Small intestine (tissue), 7 donors: ENCODE results near the gene BABAM2. TPM values are rescaled to one million over a fixed set of nuclear protein-coding genes. Genes with fewer than 3 reads are reported as not detected.

Experiments used
- DNase-seq, 2 donors: peaks; one replicate each; pipeline versions ENCODE4 v3.0.0 to v3.0.0-alpha.2; 2013
- FAIRE-seq: peaks from 2 replicates; lab custom pipeline; 2012; peaks lifted over from hg19 to GRCh38; lab: Jason Lieb, UNC
- H3K27ac ChIP-seq, 3 donors: one replicate each; pipeline ENCODE4 v1.5.1; 2013; ENCODE audit warnings: low read length in 2 of 3, mild to moderate bottlenecking in 2 of 3, control low read depth in 1 of 3, inconsistent platforms in 1 of 3, low read depth in 1 of 3, moderate library complexity in 1 of 3
- H3K27me3 ChIP-seq, 3 donors: one replicate each; pipeline ENCODE4 v1.6.1; 2013; ENCODE audit warnings: low read length in 3 of 3, inconsistent platforms in 1 of 3; ENCODE audit not compliant: control insufficient read depth in 3 of 3, insufficient read depth in 3 of 3
- H3K36me3 ChIP-seq, 3 donors: one replicate each; pipeline ENCODE4 v1.6.1; 2013; ENCODE audit warnings: low read length in 3 of 3, inconsistent platforms in 1 of 3, low read depth in 1 of 3, mild to moderate bottlenecking in 1 of 3, moderate library complexity in 1 of 3; ENCODE audit not compliant: control insufficient read depth in 3 of 3, insufficient read depth in 2 of 3
- H3K4me1 ChIP-seq, 3 donors: one replicate each; pipeline ENCODE4 v1.6.1; 2013; ENCODE audit warnings: low read length in 2 of 3, inconsistent platforms in 1 of 3, low read depth in 1 of 3, mild to moderate bottlenecking in 1 of 3, moderate library complexity in 1 of 3; ENCODE audit not compliant: control insufficient read depth in 3 of 3, insufficient read depth in 2 of 3
- H3K4me3 ChIP-seq, 3 donors: one replicate each; pipeline ENCODE4 v1.5.1; 2013; ENCODE audit warnings: low read length in 3 of 3, control low read depth in 1 of 3, inconsistent platforms in 1 of 3, low read depth in 1 of 3, mild to moderate bottlenecking in 1 of 3, moderate library complexity in 1 of 3
- H3K9me3 ChIP-seq, 2 donors: one replicate each; pipeline ENCODE4 v1.6.1; 2013; ENCODE audit warnings: low read depth in 1 of 2, low read length in 1 of 2; ENCODE audit not compliant: control insufficient read depth in 2 of 2, insufficient read depth in 1 of 2
- WGBS, 3 donors: extraction: QIAGEN DNeasy Blood & Tissue Kit; methylation state at CpG; one replicate each; pipeline ENCODE4 v1.1.7; 2013; 5-methylcytosine and 5-hydroxymethylcytosine counted together
- polyA plus RNA-seq, 4 donors: library from polyadenylated mRNA; stranded (reverse) in 3 of 4; unstranded in 1 of 4; fragments of 200-250 nt in 3 of 4; fragments of 120-200 nt in 1 of 4; gene quantifications; one replicate each; pipeline versions ENCODE4 v1.2.1 to v1.2.3, GENCODE V29; 2013
- donor health status: healthy with polysubstance abuse.
- donor health status: control.
- donor health status: control.
- donor health status: Bipolar disorder and iron deficiency.
- donor health status: healthy.

BABAM2 gene
- polyA plus RNA-seq, 4 donors, result 19.5 to 38.6 (median 21.5) TPM

- 91 to 95% (median 93%) methylated on average over 4 of the region's 4 CpGs for WGBS, 3 donors
- no peak overlapping the region for H3K27ac ChIP-seq
Observed at GRCh38 chr2:28296904-28297303, 406.4 kb downstream of the BABAM2 start.

DNA sequence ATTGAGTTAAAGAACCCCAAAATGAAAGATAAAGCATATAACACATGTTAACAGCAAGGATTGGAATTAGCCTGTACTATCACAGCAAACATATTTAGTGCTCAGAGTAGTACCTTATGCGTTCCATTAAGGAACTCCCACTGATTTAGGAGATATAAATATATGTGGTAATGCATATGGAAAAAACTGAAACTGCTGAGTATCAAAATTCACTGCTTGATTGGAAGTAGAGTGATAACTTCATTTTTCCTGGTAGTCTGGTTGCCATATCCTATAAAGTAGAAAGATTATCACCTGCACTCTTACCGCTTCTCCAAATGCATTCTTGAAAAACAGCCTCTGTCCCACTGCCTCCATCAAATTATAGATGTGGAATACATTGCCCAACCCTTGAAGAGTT is 407.0 kb downstream of the BABAM2 start:
- WGBS, 3 donors, result 95 to 99% (median 98%) methylated on average over 2 of the region's 2 CpGs
- no peaks in the 10 kb centered on the region for H3K27me3 ChIP-seq
- H3K27ac ChIP-seq, result no peak overlapping the region
- H3K4me1 ChIP-seq, result no peaks in the 10 kb centered on the region
- DNase-seq (no peak), FAIRE-seq (no peak)
- peaks cover 0 to 10% (median 3%) of the 10 kb centered on the region in 3 donors for H3K36me3 ChIP-seq
- H3K9me3 ChIP-seq, result no peaks in the 10 kb centered on the region
- H3K4me3 ChIP-seq, result no peak overlapping the region

More at GRCh38 chr2:28296904-28297303, 406.4 kb downstream of the BABAM2 start:
- DNase-seq, result no peak
- H3K36me3 ChIP-seq, result peaks cover 0 to 10% (median 3%) of the 10 kb centered on the region in 3 donors
- no peaks in the 10 kb centered on the region for H3K27me3 ChIP-seq
- no peak overlapping the region for H3K4me3 ChIP-seq
- H3K4me1 ChIP-seq, result no peaks in the 10 kb centered on the region
- no peak for FAIRE-seq
- no peaks in the 10 kb centered on the region for H3K9me3 ChIP-seq

- Histone ChIP-seq H3K36me3 (peaks cover 0 to 8% (median 3%) of the 10 kb centered on the region in 3 donors), H3K27ac (no peak overlapping the region), H3K4me3 (no peak overlapping the region), H3K9me3 (no peaks in the 10 kb centered on the region), H3K4me1 (no peaks in the 10 kb centered on the region), H3K27me3 (no peaks in the 10 kb centered on the region)
- 87 to 93% (median 91%) methylated on average over 3 of the region's 3 CpGs for WGBS, 3 donors
- DNase-seq (no peak), FAIRE-seq (no peak)
Observed at GRCh38 chr2:28298406-28298805, 407.9 kb downstream of the BABAM2 start.

GRCh38 chr2:28300485-28301341 is 410.2 kb downstream of the BABAM2 start:
- DNase-seq (peak in 1 of 2 donors; percentile 51), FAIRE-seq (no peak)
- Histone ChIP-seq H3K36me3 (peaks cover 0 to 11% (median 3%) of the 10 kb centered on the region in 3 donors), H3K27ac (peak overlapping the region in 2 of 3 donors; percentile 66 to 81), H3K27me3 (no peaks in the 10 kb centered on the region), H3K4me1 (no peaks in the 10 kb centered on the region), H3K9me3 (peaks cover 0 to 6% of the 10 kb centered on the region in 2 donors), H3K4me3 (no peak overlapping the region)
- WGBS, 3 donors, result 66 to 89% (median 87%) methylated on average over 9 of the region's 9 CpGs

DNA sequence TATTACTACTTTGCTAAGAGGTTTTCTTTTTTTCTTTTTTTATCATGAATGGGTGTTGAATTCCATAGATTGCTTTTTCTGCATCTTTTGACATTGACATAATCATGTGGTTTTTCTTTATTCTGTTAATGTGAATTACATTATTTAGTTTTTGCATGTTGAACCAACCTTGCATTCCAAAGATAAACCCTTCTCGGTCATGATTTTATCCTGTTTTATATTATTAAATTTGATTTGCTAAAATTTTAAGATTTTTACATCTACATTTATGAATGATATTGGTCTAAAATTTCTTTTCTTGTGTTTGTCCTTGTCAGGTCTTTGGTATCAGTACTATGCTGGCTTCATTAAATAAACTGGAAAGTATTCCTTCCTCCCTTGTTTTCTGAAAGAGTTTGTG is 414.7 kb downstream of the BABAM2 start:
- H3K4me3 ChIP-seq, result no peak overlapping the region
- FAIRE-seq, result no peak

GRCh38 chr2:28310107-28310506 is 419.6 kb downstream of the BABAM2 start:
- no peak overlapping the region for H3K27ac ChIP-seq
- peaks cover 0 to 22% (median 2%) of the 10 kb centered on the region in 3 donors for H3K36me3 ChIP-seq
- H3K9me3 ChIP-seq, result no peaks in the 10 kb centered on the region
- no peaks in the 10 kb centered on the region for H3K27me3 ChIP-seq
- DNase-seq, result no peak
- no peaks in the 10 kb centered on the region for H3K4me1 ChIP-seq
- 83 to 85% (median 83%) methylated on average over 2 of the region's 2 CpGs for WGBS, 3 donors
- no peak overlapping the region for H3K4me3 ChIP-seq
- no peak for FAIRE-seq

More for the DNA sequence above, 414.7 kb downstream of the BABAM2 start:
- Histone ChIP-seq H3K4me1 (no peaks in the 10 kb centered on the region), H3K36me3 (peaks cover 0 to 21% (median 2%) of the 10 kb centered on the region in 3 donors), H3K27ac (no peak overlapping the region), H3K27me3 (no peaks in the 10 kb centered on the region), H3K9me3 (peaks cover 0 to 6% of the 10 kb centered on the region in 2 donors)
- DNase-seq, result no peak
- WGBS, 3 donors, result 95% methylated on average over 1 of the region's 1 CpG

DNA sequence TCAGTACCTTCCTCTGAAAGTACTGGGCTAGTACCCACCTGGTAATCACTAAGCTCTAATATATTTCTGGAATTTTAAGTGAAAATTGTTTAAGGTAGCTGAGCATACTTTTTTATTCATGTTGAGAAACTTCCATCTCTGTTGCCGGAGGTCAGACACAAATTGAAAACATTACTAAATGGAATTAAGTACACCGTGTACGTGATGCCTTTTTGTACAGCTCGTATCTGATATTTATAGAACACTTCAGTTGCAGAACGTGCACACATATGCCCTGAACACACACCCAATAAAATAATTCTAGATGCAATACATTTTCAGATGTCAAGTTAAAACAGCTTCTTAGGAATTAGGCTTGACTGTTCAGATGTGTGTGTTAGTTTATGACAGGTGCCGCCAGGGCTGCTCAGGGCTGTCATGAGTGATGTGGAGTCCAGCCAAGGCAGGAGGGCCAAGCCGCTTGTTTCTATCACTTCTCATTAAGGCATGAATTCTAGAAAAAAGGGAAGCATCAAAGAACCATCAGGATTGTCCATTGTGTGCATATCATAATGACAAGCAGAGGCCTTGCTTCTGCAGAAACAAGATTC is 421.2 kb downstream of the BABAM2 start:
- Histone ChIP-seq H3K36me3 (peaks cover 0 to 22% (median 2%) of the 10 kb centered on the region in 3 donors), H3K4me3 (no peak overlapping the region), H3K4me1 (no peaks in the 10 kb centered on the region), H3K27me3 (no peaks in the 10 kb centered on the region), H3K9me3 (no peaks in the 10 kb centered on the region), H3K27ac (no peak overlapping the region)
- FAIRE-seq (no peak), DNase-seq (no peak)
- WGBS, 3 donors, result 85 to 90% (median 89%) methylated on average over 7 of the region's 7 CpGs

DNA sequence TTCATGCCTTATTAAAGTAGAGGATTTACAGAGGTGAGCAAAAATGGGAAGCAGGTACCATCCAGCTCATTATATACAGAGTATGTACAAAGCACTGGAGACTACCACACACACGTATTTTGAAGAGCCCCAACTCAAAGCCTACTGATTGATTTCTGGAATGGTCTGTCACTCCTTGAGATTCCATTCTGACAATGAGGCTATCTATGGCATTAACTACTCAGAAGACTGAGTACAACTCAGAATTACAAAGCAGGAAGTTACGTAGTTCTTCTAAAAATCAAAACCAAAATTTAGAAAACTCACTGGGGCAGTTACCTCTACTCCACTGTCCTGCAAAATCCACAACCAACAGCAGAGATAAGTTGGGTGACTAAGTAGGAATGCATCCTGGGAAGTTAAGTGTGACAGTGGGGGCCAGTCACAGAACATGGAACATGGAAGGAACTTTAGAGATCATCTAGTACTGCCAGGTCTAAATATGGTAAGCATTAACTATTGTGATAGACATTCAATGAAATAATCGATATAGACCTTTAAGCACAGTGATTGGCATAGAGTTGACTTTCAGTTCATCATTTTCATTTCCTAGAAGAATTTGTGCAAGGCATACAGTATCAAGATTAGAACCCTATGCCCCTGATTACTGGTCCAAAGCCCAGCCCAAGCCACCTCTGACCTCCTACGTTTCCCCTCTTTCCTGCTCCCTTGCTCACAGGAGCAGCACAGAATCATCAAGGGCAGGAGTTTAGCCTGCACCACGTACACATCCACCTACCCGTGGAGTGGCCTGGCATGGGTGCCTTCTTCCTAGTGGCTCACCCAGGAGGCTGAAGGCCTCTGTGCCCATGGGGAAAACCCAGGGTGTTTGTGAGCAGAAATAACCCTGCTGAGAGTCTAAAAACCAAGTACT is 422.0 kb downstream of the BABAM2 start:
- no peak overlapping the region for H3K4me3 ChIP-seq
- peaks cover 0 to 22% (median 2%) of the 10 kb centered on the region in 3 donors for H3K36me3 ChIP-seq
- no peaks in the 10 kb centered on the region for H3K9me3 ChIP-seq
- FAIRE-seq, result no peak
- WGBS, 3 donors, result 90 to 96% (median 92%) methylated on average over 6 of the region's 6 CpGs
- no peak overlapping the region for H3K27ac ChIP-seq
- H3K27me3 ChIP-seq, result no peaks in the 10 kb centered on the region
- no peak for DNase-seq
- no peaks in the 10 kb centered on the region for H3K4me1 ChIP-seq
